Endothelial cell of umbilical vein (primary cell): ENCODE results near the gene UFSP2. TPM values are rescaled to one million over a fixed set of nuclear protein-coding genes. Genes with fewer than 3 reads are reported as not detected.

Experiments
- BruUV-seq: library from RNA; stranded (reverse); fragments of 400-500 nt; replicated peaks from 2 replicates; lab custom pipeline; 2021; lab: Mats Ljungman, UMichigan
- CTCF ChIA-PET: fragments of 300-600, 350-600 bp; sonication (Branson Sonifier 250); formaldehyde crosslinking; loops from one replicate; lab custom pipeline; 2021; ENCODE audit warnings: antibody characterized with exemption, inconsistent platforms; lab: Charles Lee
- POLR2A ChIA-PET: fragments of 300-600, 350-600 bp; sonication (Branson Sonifier 250); formaldehyde crosslinking; loops from one replicate; lab custom pipeline; 2021; ENCODE audit warnings: antibody characterized with exemption, inconsistent platforms; lab: Charles Lee
- DNase-seq: peaks from one replicate; pipeline ENCODE4 v3.0.0-alpha.2; 2011; ENCODE audit warnings: low read depth, low spot score
- FAIRE-seq: peaks from 2 replicates; lab custom pipeline; 2011; peaks lifted over from hg19 to GRCh38; lab: Jason Lieb, UNC
- H2AFZ ChIP-seq: 2 replicates; pipeline ENCODE4 v1.6.0; 2012; ENCODE audit warnings: low read depth, low read length, control low read depth, inconsistent platforms
- H3K27ac ChIP-seq: 2 replicates; pipeline ENCODE4 v1.5.1; 2011; ENCODE audit warnings: low read depth, mild to moderate bottlenecking, control low read depth, low read length, moderate library complexity; ENCODE audit not compliant: insufficient read depth
- H3K27me3 ChIP-seq, 2 experiments: 2 replicates each; pipeline versions ENCODE4 v1.6.0 to v1.6.1; 2011; ENCODE audit warnings: low read length in 2 of 2, mixed read lengths in 1 of 2; ENCODE audit not compliant: control insufficient read depth in 2 of 2, insufficient read depth in 2 of 2
- H3K36me3 ChIP-seq, 2 experiments: 2 replicates in 1 of 2; 3 replicates in 1 of 2; pipeline ENCODE4 v1.5.1; 2011; ENCODE audit warnings: low read length in 2 of 2, mild to moderate bottlenecking in 1 of 2, moderate library complexity in 1 of 2; ENCODE audit not compliant: control insufficient read depth in 2 of 2, insufficient read depth in 2 of 2; ENCODE audit errors: extremely low read depth in 1 of 2
- H3K4me1 ChIP-seq: 3 replicates; pipeline ENCODE4 v1.5.1; 2011; ENCODE audit warnings: mild to moderate bottlenecking, low read length; ENCODE audit not compliant: control insufficient read depth, insufficient read depth; ENCODE audit errors: extremely low read depth
- H3K4me2 ChIP-seq: 2 replicates; pipeline ENCODE4 v1.6.1; 2011; ENCODE audit warnings: low read length, control low read depth, mixed read lengths; ENCODE audit not compliant: insufficient read depth
- H3K4me3 ChIP-seq, 3 experiments: fragments of 200-600 bp in 1 of 3; sonication (generic), shearing (Covaris generic) in 1 of 3; replicated peaks in 1 of 3; 2 replicates each; pipeline ENCODE4 v1.5.1; 2011 to 2016; ENCODE audit warnings: control low read depth in 3 of 3, low read length in 3 of 3, mild to moderate bottlenecking in 2 of 3, inconsistent platforms in 1 of 3, low read depth in 1 of 3, moderate library complexity in 1 of 3; ENCODE audit not compliant: insufficient read depth in 1 of 3
- H3K79me2 ChIP-seq: 2 replicates; pipeline ENCODE4 v1.6.0; 2012; ENCODE audit warnings: low read length, inconsistent platforms; ENCODE audit not compliant: control insufficient read depth, insufficient read depth
- H3K9ac ChIP-seq: replicated peaks from 2 replicates; pipeline ENCODE3; 2011; ENCODE audit warnings: low read length, control low read depth; ENCODE audit not compliant: insufficient read depth; ENCODE audit errors: extremely low read depth
- H3K9me1 ChIP-seq: replicated peaks from 3 replicates; pipeline ENCODE4 v1.6.0; 2011; ENCODE audit warnings: mild to moderate bottlenecking, low read length; ENCODE audit not compliant: control insufficient read depth, insufficient read depth; ENCODE audit errors: extremely low read depth
- H3K9me3 ChIP-seq: replicated peaks from 2 replicates; pipeline ENCODE4 v1.5.1; 2012; ENCODE audit warnings: low read length, inconsistent platforms; ENCODE audit not compliant: control insufficient read depth, insufficient read depth
- H4K20me1 ChIP-seq: replicated peaks from 2 replicates; pipeline ENCODE3; 2011; ENCODE audit warnings: mild to moderate bottlenecking, low read length; ENCODE audit not compliant: control insufficient read depth, insufficient read depth; ENCODE audit errors: extremely low read depth
- CTCF ChIP-seq, 2 donors: IDR thresholded peaks; 1 replicate in 1 of 2; 2 replicates in 1 of 2; pipeline ENCODE4 v1.5.1; 2011; ENCODE audit warnings: low read length in 2 of 2, mild to moderate bottlenecking in 2 of 2, moderate library complexity in 2 of 2, control low read depth in 1 of 2, inconsistent platforms in 1 of 2, low read depth in 1 of 2; ENCODE audit not compliant: insufficient read depth in 1 of 2; ENCODE audit errors: extremely low read depth in 1 of 2
- EZH2 ChIP-seq: IDR thresholded peaks from 2 replicates; pipeline ENCODE4 v1.6.1; 2012; ENCODE audit warnings: borderline replicate concordance, low read depth, mild to moderate bottlenecking, moderate library complexity, low read length, inconsistent platforms; ENCODE audit not compliant: severe bottlenecking
- FOS ChIP-seq: IDR thresholded peaks from 2 replicates; pipeline ENCODE4 v1.6.1; 2011; ENCODE audit warnings: mild to moderate bottlenecking, low read length, moderate library complexity, borderline replicate concordance; ENCODE audit not compliant: insufficient read depth
- GATA2 ChIP-seq: IDR thresholded peaks from 2 replicates; pipeline ENCODE4 v1.7.0; 2011; ENCODE audit warnings: low read depth, mild to moderate bottlenecking, moderate library complexity, mixed read lengths, low read length; ENCODE audit not compliant: insufficient read length, insufficient read depth
- JUN ChIP-seq: IDR thresholded peaks from 2 replicates; pipeline ENCODE4 v1.6.1; 2011; ENCODE audit warnings: borderline replicate concordance, low read depth; ENCODE audit not compliant: insufficient read length, insufficient read depth
- MAX ChIP-seq: IDR thresholded peaks from 2 replicates; pipeline ENCODE4 v1.6.1; 2011; ENCODE audit not compliant: insufficient read depth, insufficient read length
- MYC ChIP-seq: IDR thresholded peaks from one replicate; pipeline ENCODE4 v1.6.1; 2011; ENCODE audit warnings: mild to moderate bottlenecking, low read depth, low read length
- POLR2A ChIP-seq: IDR thresholded peaks from 2 replicates; pipeline ENCODE4 v1.6.1; 2012; ENCODE audit warnings: low read depth, mild to moderate bottlenecking, control low read depth, low read length
- POLR2AphosphoS5 ChIP-seq: IDR thresholded peaks from 2 replicates; pipeline ENCODE4 v1.6.1; 2012; ENCODE audit warnings: low read depth, mild to moderate bottlenecking, control low read depth, low read length, moderate library complexity; ENCODE audit not compliant: insufficient read depth
- dilution Hi-C: fragments of 300-500 bp; cut with MboI; formaldehyde crosslinking; loops from one replicate; pipeline ENCODE4 v1.15.0; 2019; ENCODE audit warnings: low sequenced_read_pairs; ENCODE audit not compliant: extremely low pct_ligation_motif_present
- intact Hi-C: fragments of 100-400 bp; cut with micrococcal nuclease; formaldehyde crosslinking; loops from one replicate; pipeline ENCODE4 v1.10.0; 2022
- polyA plus RNA-seq, 4 experiments: library from polyadenylated mRNA; depleted of rRNA in 3 of 4; stranded (reverse) in 3 of 4; unstranded in 1 of 4; fragments of >200 nt; gene quantifications; 2 replicates each; pipeline versions ENCODE4 v1.2.1 to v1.2.3, GENCODE V29; 2011 to 2012; ENCODE audit warnings: missing spikeins in 1 of 4
- total RNA-seq: library from RNA; stranded (reverse); gene quantifications from 2 replicates; pipeline ENCODE4 v1.2.3, GENCODE V29; 2021

Gene UFSP2
- total and polyA plus RNA-seq, 2 donors (not counting 3 experiments of a cell fraction or from before 2014, with no cell fraction given) = 25.2 to 26.7 TPM

GRCh38 chr4:185364886-185365285 lies 60.9 kb downstream of the UFSP2 start:
- Histone ChIP-seq H2AFZ (no peak overlapping the region), H3K9me3 (no peaks in the 10 kb centered on the region), H3K9ac (no peak overlapping the region), H3K36me3 (no peaks in the 10 kb centered on the region), H3K27ac (no peak overlapping the region), H3K27me3 (no peaks in the 10 kb centered on the region), H3K4me2 (no peak overlapping the region), H3K4me1 (peaks cover 3% of the 10 kb centered on the region), H4K20me1 (no peaks in the 10 kb centered on the region), H3K4me3 (no peak overlapping the region), H3K9me1 (no peaks in the 10 kb centered on the region), H3K79me2 (no peaks in the 10 kb centered on the region)
- intact Hi-C loops (no loop called here), dilution Hi-C loops (no loop called here)
- no TSS peak for BruUV-seq
- FAIRE-seq = no peak
- no peak for DNase-seq
- ChIA-PET CTCF (interaction anchor here (1.3 to 1.5 kb wide), 3 partner anchors 9 to 35 kb away, joined by 3 to 6 read pairs (median 3); no protein-coding TSS in a partner anchor), POLR2A (no interaction called here)
- no peak for TF ChIP-seq POLR2A
- TF ChIP-seq FOS = no peak
- TF ChIP-seq JUN = no peak
- no peak for TF ChIP-seq MYC
- TF ChIP-seq EZH2 = no peak
- TF ChIP-seq POLR2AphosphoS5 = no peak
- TF ChIP-seq CTCF (IDR thresholded peaks at IDR 0.05; ENCODE audit: extremely low read depth in 1 of 2, insufficient read depth in 1 of 2, low read depth in 1 of 2, low read length in 2 of 2) = no peak
- TF ChIP-seq MAX = no peak
- TF ChIP-seq GATA2 = no peak
